ENCODE data around the gene RNF168.
"Not testable (repeated sequence)": the region's sequence is repeated elsewhere in the genome, so short reads cannot be mapped to it uniquely, and the experiment has no call there.

The RNF168 gene

GRCh38 chr3:196524527-196524926 lies 21.0 kb upstream of the RNF168 start:
- FAIRE-seq = no peak
- no peak for DNase-seq (ENCODE audit: insufficient read length, low spot score)
- peak; percentile 11 for TF ChIP-seq CTCF (IDR thresholded peaks at IDR 0.05; ENCODE audit: insufficient read depth, missing control alignments)

- FAIRE-seq (no peak), DNase-seq (ENCODE audit: insufficient read length, low spot score) (no peak)
- no peak for TF ChIP-seq CTCF (IDR thresholded peaks at IDR 0.05; ENCODE audit: insufficient read depth, missing control alignments)
Measured at GRCh38 chr3:196523841-196524240, 20.3 kb upstream of the RNF168 start.

- not testable (repeated sequence) for FAIRE-seq; DNase-seq (ENCODE audit: insufficient read length, low spot score)
Measured at GRCh38 chr3:196521291-196521690, 17.7 kb upstream of the RNF168 start.

- no peak for DNase-seq (ENCODE audit: insufficient read length, low spot score)
- TF ChIP-seq CTCF (IDR thresholded peaks at IDR 0.05; ENCODE audit: insufficient read depth, missing control alignments) = no peak
- no peak for FAIRE-seq
Measured at GRCh38 chr3:196519718-196520082, 16.1 kb upstream of the RNF168 start.

- no peak for FAIRE-seq
- DNase-seq (ENCODE audit: insufficient read length, low spot score) = no peak
- TF ChIP-seq CTCF (IDR thresholded peaks at IDR 0.05; ENCODE audit: insufficient read depth, missing control alignments) = peak; percentile 41
Measured at GRCh38 chr3:196518966-196519717, 15.6 kb upstream of the RNF168 start.

- FAIRE-seq (no peak), DNase-seq (ENCODE audit: insufficient read length, low spot score) (no peak)
- no peak for TF ChIP-seq CTCF (IDR thresholded peaks at IDR 0.05; ENCODE audit: insufficient read depth, missing control alignments)
Measured at GRCh38 chr3:196517919-196518318, 14.4 kb upstream of the RNF168 start.

- TF ChIP-seq CTCF (IDR thresholded peaks at IDR 0.05; ENCODE audit: insufficient read depth, missing control alignments) = no peak
- no peak for FAIRE-seq
- no peak for DNase-seq (ENCODE audit: insufficient read length, low spot score)
Measured at GRCh38 chr3:196517162-196517800, 13.7 kb upstream of the RNF168 start.
